Bone marrow (tissue), 2 donors: ENCODE results near the gene FAM174C.
A peak's percentile ranks its signal among the peaks of the same experiment; 100 is the strongest.

Experiments used
- DNase-seq, 2 donors: peaks; one replicate each; lab custom pipeline; 2025; lab: John Stamatoyannopoulos, UW

Gene FAM174C

GRCh38 chr19:1321539-1321938 is 46.2 kb downstream of the FAM174C start:
- no peak for DNase-seq

GRCh38 chr19:1322198-1322981 is 47.1 kb downstream of the FAM174C start:
- DNase-seq, result no peak

- no peak for DNase-seq
Observed at GRCh38 chr19:1324249-1324805, 49.0 kb downstream of the FAM174C start.

GRCh38 chr19:1324806-1325567 is 49.7 kb downstream of the FAM174C start:
- peak in 1 of 2 donors; percentile 3 for DNase-seq

DNA sequence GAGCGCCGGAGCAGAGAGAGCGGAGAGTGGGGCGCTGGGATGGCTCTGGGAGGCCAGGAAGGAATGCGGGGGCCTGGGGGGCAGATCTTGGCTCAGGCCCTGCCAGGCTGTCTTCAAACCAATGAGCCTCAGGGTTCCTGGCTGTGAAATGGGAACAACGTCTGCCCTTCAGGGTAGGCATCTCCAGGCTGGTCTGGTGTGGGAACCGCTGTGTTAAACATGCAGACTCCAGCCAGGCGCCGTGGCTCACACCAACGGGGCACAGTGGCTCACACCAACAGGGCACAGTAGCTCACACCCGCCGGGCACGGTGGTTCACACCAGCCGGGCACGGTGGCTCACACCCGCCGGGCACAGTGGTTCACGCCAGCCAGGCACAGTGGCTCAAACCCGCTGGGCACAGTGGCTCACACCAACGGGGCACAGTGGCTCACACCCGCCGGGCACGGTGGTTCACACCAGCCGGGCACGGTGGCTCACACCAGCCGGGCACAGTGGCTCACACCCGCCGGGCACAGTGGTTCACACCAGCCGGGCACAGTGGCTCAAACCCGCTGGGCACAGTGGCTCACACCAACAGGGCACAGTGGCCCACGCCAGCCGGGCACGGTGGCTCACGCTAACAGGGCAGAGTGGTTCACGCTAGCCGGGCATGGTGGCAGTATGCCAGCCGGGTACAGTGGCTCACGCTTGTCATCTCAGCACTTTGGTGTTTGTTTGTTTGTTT is 50.4 kb downstream of the FAM174C start:
- no peak for DNase-seq

- DNase-seq, result no peak
Observed at GRCh38 chr19:1327125-1327524, 51.8 kb downstream of the FAM174C start.
